G401 (cell line): ENCODE measurements around the gene SPEG. TPM values are rescaled to one million over a fixed set of nuclear protein-coding genes. Genes with fewer than 3 reads are reported as not detected.

Experiments used
- DNase-seq: peaks from one replicate; pipeline ENCODE4 v3.0.0-alpha.2; 2015; ENCODE audit warnings: low spot score
- in situ Hi-C: cut with HindIII; loops from 2 replicates; pipeline ENCODE4 v1.10.0; 2016; ENCODE audit warnings: low sequenced_read_pairs, mixed read lengths
- total RNA-seq: library from RNA; depleted of rRNA; stranded (reverse); fragments of >200 nt; shearing (Covaris generic); gene quantifications from 2 replicates; pipeline ENCODE4 v1.2.3, GENCODE V29; 2014

The SPEG gene
- total RNA-seq, 1 experiment from 2014 or later, result 11.1 TPM

GRCh38 chr2:219453671-219454590 is 19.3 kb downstream of the SPEG start:
- peak; percentile 32 for DNase-seq
- in situ Hi-C loops, result no loop called here

GRCh38 chr2:219455581-219455980 is 20.9 kb downstream of the SPEG start:
- no peak for DNase-seq
- in situ Hi-C loops, result no loop called here

- DNase-seq, result no peak
Observed at GRCh38 chr2:219457784-219458369, 23.2 kb downstream of the SPEG start.

GRCh38 chr2:219458996-219459395 is 24.4 kb downstream of the SPEG start:
- in situ Hi-C loops, result no loop called here
- DNase-seq, result no peak

More at GRCh38 chr2:219457784-219458369, 23.2 kb downstream of the SPEG start:
- in situ Hi-C loops, result no loop called here

GRCh38 chr2:219459460-219460311 is 25.0 kb downstream of the SPEG start:
- peak; percentile 59 for DNase-seq

GRCh38 chr2:219460424-219460926 is 25.8 kb downstream of the SPEG start:
- DNase-seq, result peak; percentile 47

More at GRCh38 chr2:219459460-219460311, 25.0 kb downstream of the SPEG start:
- in situ Hi-C loops, result no loop called here

GRCh38 chr2:219461047-219461514 is 26.4 kb downstream of the SPEG start:
- in situ Hi-C loops, result no loop called here
- DNase-seq, result no peak

More at GRCh38 chr2:219460424-219460926, 25.8 kb downstream of the SPEG start:
- in situ Hi-C loops, result no loop called here

- no peak for DNase-seq
- in situ Hi-C loops, result no loop called here
Observed at GRCh38 chr2:219461669-219462068, 27.0 kb downstream of the SPEG start.

GRCh38 chr2:219462349-219462748 is 27.7 kb downstream of the SPEG start:
- in situ Hi-C loops, result no loop called here

GRCh38 chr2:219464286-219465032 is 29.8 kb downstream of the SPEG start:
- in situ Hi-C loops, result no loop called here
- DNase-seq, result no peak

More at GRCh38 chr2:219462349-219462748, 27.7 kb downstream of the SPEG start:
- no peak for DNase-seq

- in situ Hi-C loops, result no loop called here
- DNase-seq, result no peak
Observed at GRCh38 chr2:219465659-219466561, 31.3 kb downstream of the SPEG start.

- in situ Hi-C loops, result no loop called here
- no peak for DNase-seq
Observed at GRCh38 chr2:219466816-219467735, 32.4 kb downstream of the SPEG start.

- no peak for DNase-seq
- in situ Hi-C loops, result no loop called here
Observed at GRCh38 chr2:219467736-219468075, 33.1 kb downstream of the SPEG start.

- in situ Hi-C loops, result no loop called here
- no peak for DNase-seq
Observed at GRCh38 chr2:219468410-219469185, 34.0 kb downstream of the SPEG start.

- in situ Hi-C loops, result no loop called here
- no peak for DNase-seq
Observed at GRCh38 chr2:219469186-219469724, 34.6 kb downstream of the SPEG start.

GRCh38 chr2:219470429-219470828 is 35.8 kb downstream of the SPEG start:
- in situ Hi-C loops, result no loop called here

More at GRCh38 chr2:219470429-219470828, 35.8 kb downstream of the SPEG start:
- no peak for DNase-seq
